Measurements from ENCODE around the gene C10orf67. TPM values are rescaled to one million over a fixed set of nuclear protein-coding genes. Genes with fewer than 3 reads are reported as not detected.

The C10orf67 gene
- total RNA-seq, 1 experiment from 2014 or later: 0.15 TPM

DNA sequence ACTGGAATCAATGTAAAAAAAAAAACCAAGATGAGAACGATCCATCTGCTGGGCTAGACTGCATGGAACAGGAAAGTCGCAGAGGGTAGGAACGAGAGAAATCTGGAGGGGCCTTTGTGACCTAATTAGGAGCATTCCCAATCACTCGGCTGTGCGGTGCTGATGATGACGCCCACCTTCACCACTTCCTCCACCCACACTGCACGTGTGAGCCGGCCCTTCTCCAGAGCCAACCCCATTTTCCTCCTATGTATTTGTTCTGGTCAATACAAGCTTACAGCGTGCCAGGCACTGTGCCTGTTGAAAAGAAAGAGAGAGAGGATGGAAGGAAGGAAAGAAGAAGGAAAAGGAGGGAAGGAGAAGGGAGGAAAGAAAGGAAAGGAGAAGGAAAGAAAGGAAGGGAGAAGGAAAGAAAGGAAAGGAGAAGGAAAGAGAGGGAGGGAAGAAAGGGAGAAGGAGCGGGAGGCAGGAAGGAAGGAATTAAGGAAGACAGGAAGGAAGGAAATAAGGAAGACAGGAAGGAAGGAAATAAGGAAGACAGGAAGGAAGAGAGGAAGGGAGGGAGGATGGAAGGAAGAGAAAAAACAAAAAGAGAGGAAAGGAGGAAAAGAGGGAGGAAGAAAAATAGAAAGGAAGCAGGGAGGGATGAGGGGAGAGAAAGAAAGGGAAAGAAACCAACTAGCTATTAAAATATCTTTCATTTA, 188.0 kb downstream of the C10orf67 start:
- no peak overlapping the region for H2AFZ ChIP-seq (ENCODE audit: low read length)
- H3K4me3 ChIP-seq (ENCODE audit: low read length): no peak overlapping the region
- H3F3A ChIP-seq (ENCODE audit: low read length, unreplicated experiment): no peaks in the 10 kb centered on the region
- H3K9me3 ChIP-seq (ENCODE audit: low read length): no peaks in the 10 kb centered on the region
- ChIA-PET CTCF (no interaction called here), POLR2A (ENCODE audit: unreplicated experiment) (no interaction called here)
- TF ChIP-seq EZH2phosphoT487 (IDR thresholded peaks at IDR 0.05; ENCODE audit: borderline replicate concordance, low read length): no peak
- TF ChIP-seq CTCF (conservative IDR thresholded peaks at IDR 0.05; ENCODE audit: low read depth, low read length): no peak
- no peak for TF ChIP-seq EZH2 (IDR thresholded peaks at IDR 0.05; ENCODE audit: low read length, unreplicated experiment)
- 0 out of 2 replicates have a peak, but pooled peaks cover 3% of the 10 kb centered on the region for H3K4me1 ChIP-seq (ENCODE audit: insufficient read depth, low read length)
- DNase-seq (no peak), ATAC-seq (no peak)
- peaks cover 12% of the 10 kb centered on the region for H3K27me3 ChIP-seq (ENCODE audit: low read length)
- H3K36me3 ChIP-seq (ENCODE audit: low read depth, low read length): no peaks in the 10 kb centered on the region; the same call in 1 of the 2 replicates
- intact Hi-C loops (cut with micrococcal nuclease): no loop called here
- H4K20me1 ChIP-seq (ENCODE audit: low read length): no peaks in the 10 kb centered on the region
- H3K4me2 ChIP-seq (ENCODE audit: low read length): no peak overlapping the region
- H3K27ac ChIP-seq (ENCODE audit: low read length): no peak overlapping the region
- no peaks in the 10 kb centered on the region for H3K9me2 ChIP-seq (replicated peaks; ENCODE audit: low read length)
- no peak overlapping the region for H3K9ac ChIP-seq (ENCODE audit: low read length)
- no TSS peak for BruUV-seq (replicated peaks)
- H3K79me2 ChIP-seq (ENCODE audit: low read length): no peaks in the 10 kb centered on the region

- BruUV-seq (replicated peaks): no TSS peak
Observed at GRCh38 chr10:23155169-23155568, 189.4 kb downstream of the C10orf67 start.

More at GRCh38 chr10:23155169-23155568, 189.4 kb downstream of the C10orf67 start:
- no peaks in the 10 kb centered on the region; the same call in 1 of the 2 replicates for H3K27me3 ChIP-seq (ENCODE audit: low read length)
- H3K9me3 ChIP-seq (ENCODE audit: low read length): no peaks in the 10 kb centered on the region
- no peak overlapping the region for H3K4me2 ChIP-seq (ENCODE audit: low read length)
- 0 out of 2 replicates have a peak, but pooled peaks cover 3% of the 10 kb centered on the region for H3K4me1 ChIP-seq (ENCODE audit: insufficient read depth, low read length)
- no peaks in the 10 kb centered on the region for H4K20me1 ChIP-seq (ENCODE audit: low read length)
- H3K27ac ChIP-seq (ENCODE audit: low read length): no peak overlapping the region
- H3K9me2 ChIP-seq (replicated peaks; ENCODE audit: low read length): no peaks in the 10 kb centered on the region
- no peaks in the 10 kb centered on the region for H3K79me2 ChIP-seq (ENCODE audit: low read length)
- no peak overlapping the region for H3K9ac ChIP-seq (ENCODE audit: low read length)
- CTCF ChIA-PET: no interaction called here
- intact Hi-C loops (cut with micrococcal nuclease): no loop called here
- DNase-seq: no peak
- TF ChIP-seq EZH2phosphoT487 (IDR thresholded peaks at IDR 0.05; ENCODE audit: borderline replicate concordance, low read length) (no peak), EZH2 (IDR thresholded peaks at IDR 0.05; ENCODE audit: low read length, unreplicated experiment) (no peak)
- no peak for ATAC-seq
- no peak overlapping the region for H2AFZ ChIP-seq (ENCODE audit: low read length)
- H3K36me3 ChIP-seq (ENCODE audit: low read depth, low read length): no peaks in the 10 kb centered on the region; the same call in 1 of the 2 replicates
- H3K4me3 ChIP-seq (ENCODE audit: low read length): no peak overlapping the region
- POLR2A ChIA-PET (ENCODE audit: unreplicated experiment): no interaction called here
- no peaks in the 10 kb centered on the region for H3F3A ChIP-seq (ENCODE audit: low read length, unreplicated experiment)

Small RNA genes within 50 kb of the gene (microRNA-seq; reads per million reads assigned to microRNA genes)
- not detected for gene MIR1254-2 (ENCODE audit: unreplicated experiment)

Other genes starting within 250 kb of the C10orf67 start
- gene MSRB2, start 249.2 kb downstream of the C10orf67 start, total RNA-seq (2014; rRNA removed): 14.3 and 18.8 TPM in 2 replicates
- gene PTF1A, start 152.5 kb downstream of the C10orf67 start, total RNA-seq (2014; rRNA removed): not detected in 2 replicates
- 6.0 and 9.2 TPM in 2 replicates for gene OTUD1, start 94.3 kb upstream of the C10orf67 start, total RNA-seq (2014; rRNA removed)